GM12891 (cell line): ENCODE results near the gene MAFF.

ENCODE experiments used
- PAX5 ChIP-seq: IDR thresholded peaks from 2 replicates; pipeline ENCODE4 v1.6.1; 2011; ENCODE audit warnings: low read length, moderate library complexity, mild to moderate bottlenecking; ENCODE audit not compliant: insufficient read depth, severe bottlenecking
- POLR2A ChIP-seq: IDR thresholded peaks from 2 replicates; pipeline ENCODE4 v1.6.1; 2011; ENCODE audit warnings: low read depth, low read length, control low read depth
- POLR2AphosphoS5 ChIP-seq: IDR thresholded peaks from 2 replicates; pipeline ENCODE4 v1.6.1; 2011; ENCODE audit warnings: low read depth, low read length, control low read depth
- POU2F2 ChIP-seq: IDR thresholded peaks from 2 replicates; pipeline ENCODE4 v1.6.1; 2011; ENCODE audit warnings: low read depth, mild to moderate bottlenecking, control low read depth, low read length, moderate library complexity
- SPI1 ChIP-seq: IDR thresholded peaks from 2 replicates; pipeline ENCODE4 v1.6.1; 2011; ENCODE audit warnings: low read depth, low read length, control low read depth
- TAF1 ChIP-seq: IDR thresholded peaks from 2 replicates; pipeline ENCODE4 v1.6.1; 2011; ENCODE audit warnings: low read depth, low read length, control low read depth

DNA sequence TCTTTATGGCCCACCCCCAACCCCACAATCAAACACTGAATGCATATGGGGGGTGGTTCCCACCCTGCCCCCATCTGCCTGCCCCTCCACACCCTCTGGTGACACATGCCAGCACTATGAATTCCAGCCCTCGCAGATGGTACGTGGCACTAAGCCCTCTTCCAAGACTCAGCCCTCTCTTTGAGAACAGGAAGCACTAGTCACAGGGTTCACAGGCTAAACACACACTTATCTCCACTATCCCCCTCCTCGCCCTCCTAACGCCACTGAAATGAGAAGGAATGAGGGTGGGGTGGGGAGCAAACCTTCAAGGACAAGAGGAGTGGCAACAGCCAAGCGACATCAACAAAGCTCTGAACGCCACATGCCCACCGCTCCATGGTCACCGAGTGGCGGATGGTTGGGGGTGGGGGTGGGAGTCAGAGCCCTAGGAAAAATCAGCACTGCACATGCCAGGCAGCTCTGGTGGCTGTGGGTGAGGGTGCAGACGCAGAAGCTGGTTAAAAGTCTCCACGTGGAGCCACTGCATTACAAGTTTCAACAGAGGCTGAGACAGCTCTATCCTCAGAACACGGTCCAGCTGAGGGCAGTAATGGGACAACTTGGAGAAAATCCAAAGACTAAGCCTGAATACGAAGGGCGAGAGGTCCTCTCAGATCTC is 37.4 kb downstream of the MAFF start:
- no peak for TF ChIP-seq POLR2A
- TF ChIP-seq TAF1: no peak
- no peak for TF ChIP-seq POLR2AphosphoS5
- no peak for TF ChIP-seq SPI1
- no peak for TF ChIP-seq POU2F2
- TF ChIP-seq PAX5: no peak
